Adrenal gland (tissue), 5 donors: Measurements from ENCODE around the gene KIAA1755.

Source experiments
- POLR2A ChIP-seq, 2 donors: fragments of 450-650 bp; IDR thresholded peaks; one replicate each; pipeline ENCODE4 v1.6.1; 2017; ENCODE audit warnings: antibody characterized with exemption in 2 of 2, mild to moderate bottlenecking in 2 of 2, moderate library complexity in 1 of 2
- TF ChIP-seq, protein P1 (sequence below), 6 experiments: fragments of 450-650 bp in 4 of 6; fragments of 200-600 bp in 2 of 6; sonication (generic) in 1 of 6; IDR thresholded peaks; 1 replicate in 5 of 6; 2 replicates in 1 of 6; pipeline versions ENCODE4 v1.5.1 to v1.8.0; 2016 to 2021; ENCODE audit warnings: antibody characterized with exemption in 6 of 6, mild to moderate bottlenecking in 2 of 6, moderate library complexity in 1 of 6
- donor health status: DM: no; HTN: no; CAD: no.

DNA sequence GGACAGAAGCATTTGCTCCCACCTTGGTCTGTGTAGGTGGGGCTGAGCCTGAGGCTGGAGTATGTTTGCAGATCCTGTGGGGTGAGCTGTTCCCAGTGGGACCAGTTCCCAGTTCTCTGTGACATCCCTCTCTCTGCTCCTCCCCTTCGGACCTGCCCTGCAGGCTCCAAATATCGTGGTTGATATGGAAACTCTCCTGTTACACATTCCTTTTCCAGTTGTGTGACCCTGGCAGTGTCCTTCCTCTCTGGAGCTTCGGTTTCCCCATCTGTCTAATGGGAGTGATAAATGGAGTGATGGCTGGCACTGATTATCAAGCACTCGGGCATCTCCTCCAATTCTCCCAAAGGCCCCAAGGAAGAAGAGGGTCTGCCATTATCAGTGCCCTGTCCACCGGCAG, 79.8 kb downstream of the KIAA1755 start:
- TF ChIP-seq, protein P1, sequence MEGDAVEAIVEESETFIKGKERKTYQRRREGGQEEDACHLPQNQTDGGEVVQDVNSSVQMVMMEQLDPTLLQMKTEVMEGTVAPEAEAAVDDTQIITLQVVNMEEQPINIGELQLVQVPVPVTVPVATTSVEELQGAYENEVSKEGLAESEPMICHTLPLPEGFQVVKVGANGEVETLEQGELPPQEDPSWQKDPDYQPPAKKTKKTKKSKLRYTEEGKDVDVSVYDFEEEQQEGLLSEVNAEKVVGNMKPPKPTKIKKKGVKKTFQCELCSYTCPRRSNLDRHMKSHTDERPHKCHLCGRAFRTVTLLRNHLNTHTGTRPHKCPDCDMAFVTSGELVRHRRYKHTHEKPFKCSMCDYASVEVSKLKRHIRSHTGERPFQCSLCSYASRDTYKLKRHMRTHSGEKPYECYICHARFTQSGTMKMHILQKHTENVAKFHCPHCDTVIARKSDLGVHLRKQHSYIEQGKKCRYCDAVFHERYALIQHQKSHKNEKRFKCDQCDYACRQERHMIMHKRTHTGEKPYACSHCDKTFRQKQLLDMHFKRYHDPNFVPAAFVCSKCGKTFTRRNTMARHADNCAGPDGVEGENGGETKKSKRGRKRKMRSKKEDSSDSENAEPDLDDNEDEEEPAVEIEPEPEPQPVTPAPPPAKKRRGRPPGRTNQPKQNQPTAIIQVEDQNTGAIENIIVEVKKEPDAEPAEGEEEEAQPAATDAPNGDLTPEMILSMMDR (IDR thresholded peaks at IDR 0.05), result no peak
- TF ChIP-seq POLR2A (IDR thresholded peaks at IDR 0.05), result no peak
